Lung (tissue), 12 donors: Measurements from ENCODE around the gene TRAF7. TPM values are rescaled to one million over a fixed set of nuclear protein-coding genes. Genes with fewer than 3 reads are reported as not detected.
A peak's percentile ranks its signal among the peaks of the same experiment; 100 is the strongest.

Source experiments
- ATAC-seq: fragments of 200-7000 bp; cut with Tn5 transposase; one replicate; pipeline ENCODE4 v1.9.1; 2020; ENCODE audit warnings: moderate number of reproducible peaks; ENCODE audit not compliant: insufficient read depth, low FRiP score
- DNase-seq, 3 donors: peaks; one replicate each; pipeline ENCODE4 v3.0.0-alpha.2; 2013 to 2017
- H3K27ac ChIP-seq, 2 donors: one replicate each; pipeline ENCODE4 v1.5.1; 2013; ENCODE audit warnings: mild to moderate bottlenecking in 2 of 2, moderate library complexity in 2 of 2, control low read depth in 1 of 2, inconsistent platforms in 1 of 2, low read depth in 1 of 2, low read length in 1 of 2
- H3K27me3 ChIP-seq, 3 donors: one replicate each; pipeline ENCODE4 v1.5.1; 2013; ENCODE audit warnings: low read length in 2 of 3; ENCODE audit not compliant: control insufficient read depth in 3 of 3, insufficient read depth in 3 of 3
- H3K36me3 ChIP-seq, 4 donors: one replicate each; pipeline ENCODE4 v1.5.1; 2013; ENCODE audit warnings: low read length in 4 of 4, mild to moderate bottlenecking in 1 of 4, moderate library complexity in 1 of 4; ENCODE audit not compliant: control insufficient read depth in 4 of 4, insufficient read depth in 4 of 4
- H3K4me1 ChIP-seq, 5 donors: one replicate each; pipeline ENCODE4 v1.5.1; 2013; ENCODE audit warnings: low read length in 5 of 5, mild to moderate bottlenecking in 2 of 5, moderate library complexity in 1 of 5; ENCODE audit not compliant: control insufficient read depth in 5 of 5, insufficient read depth in 5 of 5
- H3K4me3 ChIP-seq: one replicate; pipeline ENCODE4 v1.5.1; 2013; ENCODE audit warnings: mild to moderate bottlenecking, control low read depth, moderate library complexity
- H3K9ac ChIP-seq, 2 donors: one replicate each; pipeline ENCODE4 v1.5.1; 2013; ENCODE audit warnings: low read length in 2 of 2, control low read depth in 1 of 2; ENCODE audit not compliant: insufficient read depth in 1 of 2
- H3K9me3 ChIP-seq, 4 donors: one replicate each; pipeline ENCODE4 v1.5.1; 2013; ENCODE audit warnings: low read length in 3 of 4, mild to moderate bottlenecking in 1 of 4, moderate library complexity in 1 of 4; ENCODE audit not compliant: control insufficient read depth in 4 of 4, insufficient read depth in 3 of 4
- WGBS, 2 donors: extraction: QIAGEN DNeasy Blood & Tissue Kit; methylation state at CpG; one replicate each; pipeline ENCODE4 v1.1.7; 2013; 5-methylcytosine and 5-hydroxymethylcytosine counted together
- polyA plus RNA-seq, 2 donors: library from polyadenylated mRNA; stranded (reverse); fragments of 200-250 nt; gene quantifications; one replicate each; pipeline ENCODE4 v1.2.1, GENCODE V29; 2013
- total RNA-seq, 2 donors: library from RNA; depleted of rRNA in 1 of 2; stranded (reverse); fragments of >200 nt in 1 of 2; gene quantifications; one replicate each; pipeline ENCODE4 v1.2.1, GENCODE V29; 2014 to 2021
- TF ChIP-seq, protein P1 (sequence below): IDR thresholded peaks from 2 replicates; pipeline ENCODE4 v1.5.1; 2012; ENCODE audit warnings: mild to moderate bottlenecking; ENCODE audit errors: control extremely low read depth, extremely low read depth
- donor health status: control.
- donor health status: control.
- donor health status: Bipolar disorder and iron deficiency.
- donor health status: healthy.
- donor health status: DM: yes; HTN: yes; CAD: no.

TRAF7 gene
- total and polyA plus RNA-seq, 4 donors: 33.4 to 74.2 (median 48.3) TPM

DNA sequence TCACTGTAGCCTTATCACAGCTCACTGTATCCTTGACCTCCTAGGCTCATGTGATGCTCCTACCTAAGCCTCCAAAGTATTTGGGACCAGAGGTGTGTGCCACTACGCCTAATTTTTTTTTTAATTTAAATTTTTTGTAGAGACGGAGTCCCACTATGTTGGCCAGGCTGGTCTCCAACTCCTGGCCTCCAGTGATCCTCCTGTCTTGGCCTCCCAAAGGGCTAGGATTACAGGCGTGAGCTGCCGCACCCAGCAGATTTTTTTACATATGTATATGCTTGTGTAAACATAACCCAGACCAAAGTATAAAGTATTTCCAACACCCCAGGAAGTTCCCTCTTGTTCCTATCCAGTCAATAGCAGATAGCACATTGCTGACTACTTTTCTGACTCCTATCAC, 60.7 kb downstream of the TRAF7 start:
- no peaks in the 10 kb centered on the region for H3K27me3 ChIP-seq
- peaks cover 0 to 20% (median 9%) of the 10 kb centered on the region in 5 donors for H3K4me1 ChIP-seq
- peak overlapping the region in 1 of 2 donors; percentile 89 for H3K27ac ChIP-seq
- ATAC-seq (no peak), DNase-seq (no peak)
- peaks cover 0 to 2% (median 0%) of the 10 kb centered on the region in 4 donors for H3K36me3 ChIP-seq
- no peak overlapping the region for H3K9ac ChIP-seq
- H3K4me3 ChIP-seq: no peak overlapping the region
- TF ChIP-seq, protein P1, sequence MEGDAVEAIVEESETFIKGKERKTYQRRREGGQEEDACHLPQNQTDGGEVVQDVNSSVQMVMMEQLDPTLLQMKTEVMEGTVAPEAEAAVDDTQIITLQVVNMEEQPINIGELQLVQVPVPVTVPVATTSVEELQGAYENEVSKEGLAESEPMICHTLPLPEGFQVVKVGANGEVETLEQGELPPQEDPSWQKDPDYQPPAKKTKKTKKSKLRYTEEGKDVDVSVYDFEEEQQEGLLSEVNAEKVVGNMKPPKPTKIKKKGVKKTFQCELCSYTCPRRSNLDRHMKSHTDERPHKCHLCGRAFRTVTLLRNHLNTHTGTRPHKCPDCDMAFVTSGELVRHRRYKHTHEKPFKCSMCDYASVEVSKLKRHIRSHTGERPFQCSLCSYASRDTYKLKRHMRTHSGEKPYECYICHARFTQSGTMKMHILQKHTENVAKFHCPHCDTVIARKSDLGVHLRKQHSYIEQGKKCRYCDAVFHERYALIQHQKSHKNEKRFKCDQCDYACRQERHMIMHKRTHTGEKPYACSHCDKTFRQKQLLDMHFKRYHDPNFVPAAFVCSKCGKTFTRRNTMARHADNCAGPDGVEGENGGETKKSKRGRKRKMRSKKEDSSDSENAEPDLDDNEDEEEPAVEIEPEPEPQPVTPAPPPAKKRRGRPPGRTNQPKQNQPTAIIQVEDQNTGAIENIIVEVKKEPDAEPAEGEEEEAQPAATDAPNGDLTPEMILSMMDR: no peak
- H3K9me3 ChIP-seq: no peaks in the 10 kb centered on the region
- WGBS, 2 donors: 97 to 99% methylated on average over 4 of the region's 4 CpGs

DNA sequence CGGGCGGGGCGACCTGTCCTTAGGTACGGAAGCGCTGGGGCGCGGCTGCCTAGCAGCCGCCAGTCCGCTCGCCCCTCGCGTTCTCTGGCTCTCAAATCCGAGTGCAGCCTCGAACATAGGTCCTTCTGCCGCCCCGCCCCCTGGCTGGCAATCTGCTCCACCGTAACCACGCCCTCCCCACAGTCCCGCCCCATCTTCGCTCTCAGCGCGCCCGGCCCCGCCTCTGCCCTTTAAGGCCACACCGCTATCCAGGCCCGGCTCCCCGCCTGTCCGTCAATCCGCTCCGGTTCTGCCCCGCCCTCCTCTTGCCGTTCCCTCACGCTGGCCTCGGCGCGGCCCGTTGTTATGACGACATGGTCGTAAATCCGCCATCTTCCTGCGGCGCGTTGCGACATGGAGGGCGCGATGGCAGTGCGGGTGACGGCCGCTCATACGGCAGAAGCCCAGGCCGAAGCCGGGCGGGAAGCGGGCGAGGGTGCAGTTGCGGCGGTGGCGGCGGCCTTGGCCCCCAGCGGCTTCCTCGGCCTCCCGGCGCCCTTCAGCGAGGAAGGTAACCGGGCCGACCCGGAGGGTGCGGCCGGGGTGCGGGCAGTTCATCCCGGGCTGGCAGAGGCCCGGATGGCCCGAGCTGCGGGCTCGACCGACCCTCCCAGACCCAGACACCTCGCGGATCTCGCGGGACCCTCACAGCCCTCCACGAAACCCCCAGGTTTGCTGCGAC, 67.8 kb downstream of the TRAF7 start, which contains the start of gene E4F1:
E4F1 (plus strand) TSS at position 371 of the 721 bp plus-strand sequence; CDS start at position 394, 23 bp downstream.
- TF ChIP-seq, protein P1: no peak
- peak; percentile 99 to 100 (median 99) for DNase-seq
- Histone ChIP-seq H3K4me1 (peaks cover 0 to 10% (median 6%) of the 10 kb centered on the region in 5 donors), H3K36me3 (peaks cover 0 to 5% (median 2%) of the 10 kb centered on the region in 4 donors), H3K4me3 (peak within 1 kb of the TSS; percentile 91), H3K27ac (peak within 1 kb of the TSS; percentile 86 to 87), H3K9ac (peak within 1 kb of the TSS; percentile 23 to 55), H3K27me3 (no peaks in the 10 kb centered on the region), H3K9me3 (no peaks in the 10 kb centered on the region)
- ATAC-seq: peak; percentile 100
- 0% methylated on average over 54 to 82 of the region's 82 CpGs for WGBS, 2 donors

DNA sequence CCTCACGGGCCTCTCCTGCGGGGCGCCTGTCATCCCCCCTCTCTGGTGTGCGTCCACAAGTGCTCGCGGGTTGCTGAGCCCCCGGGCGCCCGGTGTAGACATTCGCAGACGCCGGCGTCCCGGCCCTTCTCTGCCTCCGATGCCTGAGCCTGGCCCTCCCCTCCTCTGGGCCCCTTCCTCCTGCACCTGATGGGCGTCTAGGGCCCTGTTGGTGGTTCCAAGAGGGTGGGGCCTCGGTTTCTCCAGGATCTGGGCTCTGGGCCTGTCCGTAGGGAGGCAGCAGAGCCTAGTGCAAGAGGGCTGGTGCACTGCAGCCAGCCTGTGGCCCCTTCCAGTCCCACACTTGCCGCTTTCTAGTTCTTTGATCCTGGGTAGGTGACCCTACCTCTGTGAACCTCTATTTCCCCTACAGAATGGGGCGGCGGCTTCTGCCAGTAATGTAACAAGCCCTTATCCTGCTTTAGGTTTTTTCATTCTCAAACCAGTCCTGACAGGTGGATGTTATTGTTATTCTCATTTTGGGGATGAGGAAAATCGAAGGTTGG, 68.4 kb downstream of the TRAF7 start:
- DNase-seq: peak in 2 of 3 donors; percentile 34 to 36

More for the DNA sequence above, 68.4 kb downstream of the TRAF7 start:
- peaks cover 0 to 11% (median 4%) of the 10 kb centered on the region in 4 donors for H3K36me3 ChIP-seq
- peak overlapping the region; percentile 86 to 87 for H3K27ac ChIP-seq
- peak; percentile 7 for ATAC-seq
- H3K27me3 ChIP-seq: no peaks in the 10 kb centered on the region
- peak overlapping the region; percentile 23 to 55 for H3K9ac ChIP-seq
- peaks cover 0 to 10% (median 6%) of the 10 kb centered on the region in 5 donors for H3K4me1 ChIP-seq
- peak overlapping the region; percentile 91 for H3K4me3 ChIP-seq
- H3K9me3 ChIP-seq: no peaks in the 10 kb centered on the region
- TF ChIP-seq, protein P1: no peak
- 4 to 15% methylated on average over 12 to 22 of the region's 22 CpGs for WGBS, 2 donors
